ENCODE measurements around the gene PACS1.

Gene PACS1

GRCh38 chr11:66237867-66238266 lies 167.8 kb downstream of the PACS1 start:
- no peak for DNase-seq (ENCODE audit: low read depth, low spot score)
- Histone ChIP-seq H3K4me3 (ENCODE audit: low read length) (no peak overlapping the region), H3K27me3 (ENCODE audit: control insufficient read depth, insufficient read depth, low read length) (no peaks in the 10 kb centered on the region), H3K4me1 (ENCODE audit: control insufficient read depth, insufficient read depth, low read length) (no peaks in the 10 kb centered on the region), H3K27ac (ENCODE audit: low read length) (no peak overlapping the region), H3K9me3 (ENCODE audit: control insufficient read depth, insufficient read depth, low read length) (no peaks in the 10 kb centered on the region), H3K36me3 (ENCODE audit: control insufficient read depth, insufficient read depth, low read length) (peaks cover 7% of the 10 kb centered on the region; the same call in 1 of the 2 replicates)
- WGBS (ENCODE audit: insufficient coverage, insufficient read length): no CpG with 5 or more reads among the region's 6 CpGs

- WGBS (ENCODE audit: insufficient coverage, insufficient read length): no CpG with 5 or more reads among the region's 17 CpGs
- Histone ChIP-seq H3K4me3 (ENCODE audit: low read length) (no peak overlapping the region), H3K27ac (ENCODE audit: low read length) (no peak overlapping the region), H3K36me3 (ENCODE audit: control insufficient read depth, insufficient read depth, low read length) (peaks cover 5% of the 10 kb centered on the region; the same call in 1 of the 2 replicates), H3K4me1 (ENCODE audit: control insufficient read depth, insufficient read depth, low read length) (no peaks in the 10 kb centered on the region), H3K9me3 (ENCODE audit: control insufficient read depth, insufficient read depth, low read length) (no peaks in the 10 kb centered on the region), H3K27me3 (ENCODE audit: control insufficient read depth, insufficient read depth, low read length) (no peaks in the 10 kb centered on the region)
- DNase-seq (ENCODE audit: low read depth, low spot score): no peak
Observed at GRCh38 chr11:66238786-66239413, 168.8 kb downstream of the PACS1 start.

GRCh38 chr11:66239511-66239910 lies 169.4 kb downstream of the PACS1 start:
- no peak for DNase-seq (ENCODE audit: low read depth, low spot score)
- H3K36me3 ChIP-seq (ENCODE audit: control insufficient read depth, insufficient read depth, low read length): peaks cover 3% of the 10 kb centered on the region; the same call in 1 of the 2 replicates
- H3K9me3 ChIP-seq (ENCODE audit: control insufficient read depth, insufficient read depth, low read length): no peaks in the 10 kb centered on the region
- no CpG with 5 or more reads among the region's 3 CpGs for whole genome bisulfite sequencing (ENCODE audit: insufficient coverage, insufficient read length)
- no peaks in the 10 kb centered on the region for H3K4me1 ChIP-seq (ENCODE audit: control insufficient read depth, insufficient read depth, low read length)
- no peaks in the 10 kb centered on the region for H3K27me3 ChIP-seq (ENCODE audit: control insufficient read depth, insufficient read depth, low read length)
- H3K27ac ChIP-seq (ENCODE audit: low read length): no peak overlapping the region
- no peak overlapping the region for H3K4me3 ChIP-seq (ENCODE audit: low read length)

- no peaks in the 10 kb centered on the region for H3K4me1 ChIP-seq (ENCODE audit: control insufficient read depth, insufficient read depth, low read length)
- no peaks in the 10 kb centered on the region for H3K9me3 ChIP-seq (ENCODE audit: control insufficient read depth, insufficient read depth, low read length)
- no peak for DNase-seq (ENCODE audit: low read depth, low spot score)
- H3K27ac ChIP-seq (ENCODE audit: low read length): no peak overlapping the region
- WGBS (ENCODE audit: insufficient coverage, insufficient read length): no CpG with 5 or more reads among the region's 25 CpGs
- H3K4me3 ChIP-seq (ENCODE audit: low read length): no peak overlapping the region
- H3K36me3 ChIP-seq (ENCODE audit: control insufficient read depth, insufficient read depth, low read length): peaks cover 3% of the 10 kb centered on the region; the same call in 1 of the 2 replicates
- H3K27me3 ChIP-seq (ENCODE audit: control insufficient read depth, insufficient read depth, low read length): no peaks in the 10 kb centered on the region
Observed at GRCh38 chr11:66239998-66240780, 170.1 kb downstream of the PACS1 start.

- H3K4me3 ChIP-seq (ENCODE audit: low read length): no peak overlapping the region
- WGBS (ENCODE audit: insufficient coverage, insufficient read length): no CpG with 5 or more reads among the region's 9 CpGs
- no peak for DNase-seq (ENCODE audit: low read depth, low spot score)
- no peaks in the 10 kb centered on the region for H3K27me3 ChIP-seq (ENCODE audit: control insufficient read depth, insufficient read depth, low read length)
- H3K4me1 ChIP-seq (ENCODE audit: control insufficient read depth, insufficient read depth, low read length): no peaks in the 10 kb centered on the region
- H3K9me3 ChIP-seq (ENCODE audit: control insufficient read depth, insufficient read depth, low read length): no peaks in the 10 kb centered on the region
- H3K36me3 ChIP-seq (ENCODE audit: control insufficient read depth, insufficient read depth, low read length): peaks cover 3% of the 10 kb centered on the region; the same call in 1 of the 2 replicates
- no peak overlapping the region for H3K27ac ChIP-seq (ENCODE audit: low read length)
Observed at GRCh38 chr11:66240781-66241136, 170.7 kb downstream of the PACS1 start.

GRCh38 chr11:66242095-66242765 lies 172.2 kb downstream of the PACS1 start:
- Histone ChIP-seq H3K36me3 (ENCODE audit: control insufficient read depth, insufficient read depth, low read length) (peaks cover 3% of the 10 kb centered on the region; the same call in 1 of the 2 replicates), H3K9me3 (ENCODE audit: control insufficient read depth, insufficient read depth, low read length) (no peaks in the 10 kb centered on the region), H3K4me3 (ENCODE audit: low read length) (no peak overlapping the region), H3K27ac (ENCODE audit: low read length) (no peak overlapping the region), H3K27me3 (ENCODE audit: control insufficient read depth, insufficient read depth, low read length) (no peaks in the 10 kb centered on the region), H3K4me1 (ENCODE audit: control insufficient read depth, insufficient read depth, low read length) (no peaks in the 10 kb centered on the region)
- WGBS (ENCODE audit: insufficient coverage, insufficient read length): no CpG with 5 or more reads among the region's 14 CpGs
- no peak for DNase-seq (ENCODE audit: low read depth, low spot score)

- Histone ChIP-seq H3K27me3 (ENCODE audit: control insufficient read depth, insufficient read depth, low read length) (no peaks in the 10 kb centered on the region), H3K36me3 (ENCODE audit: control insufficient read depth, insufficient read depth, low read length) (peaks cover 3% of the 10 kb centered on the region; the same call in 1 of the 2 replicates), H3K4me1 (ENCODE audit: control insufficient read depth, insufficient read depth, low read length) (no peaks in the 10 kb centered on the region), H3K9me3 (ENCODE audit: control insufficient read depth, insufficient read depth, low read length) (no peaks in the 10 kb centered on the region), H3K4me3 (ENCODE audit: low read length) (no peak overlapping the region), H3K27ac (ENCODE audit: low read length) (no peak overlapping the region)
- WGBS (ENCODE audit: insufficient coverage, insufficient read length): no CpG with 5 or more reads among the region's 13 CpGs
- DNase-seq (ENCODE audit: low read depth, low spot score): no peak
Observed at GRCh38 chr11:66243782-66244535, 173.9 kb downstream of the PACS1 start.

GRCh38 chr11:66247295-66247694 lies 177.2 kb downstream of the PACS1 start:
- Histone ChIP-seq H3K9me3 (ENCODE audit: control insufficient read depth, insufficient read depth, low read length) (no peaks in the 10 kb centered on the region), H3K4me3 (ENCODE audit: low read length) (no peak overlapping the region), H3K27ac (ENCODE audit: low read length) (no peak overlapping the region), H3K27me3 (ENCODE audit: control insufficient read depth, insufficient read depth, low read length) (no peaks in the 10 kb centered on the region), H3K36me3 (ENCODE audit: control insufficient read depth, insufficient read depth, low read length) (peaks cover 3% of the 10 kb centered on the region; the same call in 1 of the 2 replicates), H3K4me1 (ENCODE audit: control insufficient read depth, insufficient read depth, low read length) (no peaks in the 10 kb centered on the region)
- DNase-seq (ENCODE audit: low read depth, low spot score): no peak
- no CpG with 5 or more reads among the region's 4 CpGs for WGBS (ENCODE audit: insufficient coverage, insufficient read length)

- Histone ChIP-seq H3K27me3 (ENCODE audit: control insufficient read depth, insufficient read depth, low read length) (no peaks in the 10 kb centered on the region), H3K4me1 (ENCODE audit: control insufficient read depth, insufficient read depth, low read length) (no peaks in the 10 kb centered on the region), H3K27ac (ENCODE audit: low read length) (no peak overlapping the region), H3K9me3 (ENCODE audit: control insufficient read depth, insufficient read depth, low read length) (no peaks in the 10 kb centered on the region), H3K4me3 (ENCODE audit: low read length) (no peak overlapping the region), H3K36me3 (ENCODE audit: control insufficient read depth, insufficient read depth, low read length) (no peaks in the 10 kb centered on the region; the same call in 1 of the 2 replicates)
- DNase-seq (ENCODE audit: low read depth, low spot score): no peak
- whole genome bisulfite sequencing (ENCODE audit: insufficient coverage, insufficient read length): no CpG with 5 or more reads among the region's 3 CpGs
Observed at GRCh38 chr11:66247801-66248200, 177.7 kb downstream of the PACS1 start.

GRCh38 chr11:66248903-66249302 lies 178.8 kb downstream of the PACS1 start:
- H3K4me3 ChIP-seq (ENCODE audit: low read length): no peak overlapping the region
- H3K27me3 ChIP-seq (ENCODE audit: control insufficient read depth, insufficient read depth, low read length): no peaks in the 10 kb centered on the region
- WGBS (ENCODE audit: insufficient coverage, insufficient read length): no CpG with 5 or more reads among the region's 6 CpGs
- H3K4me1 ChIP-seq (ENCODE audit: control insufficient read depth, insufficient read depth, low read length): no peaks in the 10 kb centered on the region
- no peaks in the 10 kb centered on the region for H3K36me3 ChIP-seq (ENCODE audit: control insufficient read depth, insufficient read depth, low read length)
- H3K9me3 ChIP-seq (ENCODE audit: control insufficient read depth, insufficient read depth, low read length): no peaks in the 10 kb centered on the region
- DNase-seq (ENCODE audit: low read depth, low spot score): no peak
- H3K27ac ChIP-seq (ENCODE audit: low read length): no peak overlapping the region
